ENCODE results near the gene PLPPR1. TPM values are rescaled to one million over a fixed set of nuclear protein-coding genes. Genes with fewer than 3 reads are reported as not detected.

PLPPR1 gene
- total and polyA plus RNA-seq, 2 experiments from 2014 or later, result 1.3 to 3.7 TPM

DNA sequence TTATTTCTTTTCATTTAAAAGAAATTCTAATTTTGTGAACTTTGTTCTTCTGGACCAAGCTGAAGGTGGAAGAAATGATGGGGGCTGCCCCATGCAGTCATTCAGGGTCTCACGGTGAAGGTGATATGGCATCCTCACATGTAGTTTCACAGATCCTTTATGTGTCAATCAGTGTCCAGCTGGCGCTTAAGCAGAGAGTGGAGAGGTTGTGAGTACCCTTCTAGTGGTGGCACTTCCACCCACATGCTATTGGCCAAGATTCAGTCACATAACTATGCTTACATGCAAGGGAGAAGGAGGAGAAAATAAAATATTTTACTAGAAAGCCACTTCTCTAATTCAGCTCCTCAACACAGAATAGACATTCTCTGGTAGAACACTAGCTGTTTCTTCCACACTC is 34.7 kb downstream of the PLPPR1 start (continued):
- TF ChIP-seq, protein P1, sequence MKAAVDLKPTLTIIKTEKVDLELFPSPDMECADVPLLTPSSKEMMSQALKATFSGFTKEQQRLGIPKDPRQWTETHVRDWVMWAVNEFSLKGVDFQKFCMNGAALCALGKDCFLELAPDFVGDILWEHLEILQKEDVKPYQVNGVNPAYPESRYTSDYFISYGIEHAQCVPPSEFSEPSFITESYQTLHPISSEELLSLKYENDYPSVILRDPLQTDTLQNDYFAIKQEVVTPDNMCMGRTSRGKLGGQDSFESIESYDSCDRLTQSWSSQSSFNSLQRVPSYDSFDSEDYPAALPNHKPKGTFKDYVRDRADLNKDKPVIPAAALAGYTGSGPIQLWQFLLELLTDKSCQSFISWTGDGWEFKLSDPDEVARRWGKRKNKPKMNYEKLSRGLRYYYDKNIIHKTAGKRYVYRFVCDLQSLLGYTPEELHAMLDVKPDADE (IDR thresholded peaks at IDR 0.05), result no peak
- TF ChIP-seq EZH2 (IDR thresholded peaks at IDR 0.05; ENCODE audit: low read depth, unreplicated experiment) (no peak), JUNB (IDR thresholded peaks at IDR 0.05; ENCODE audit: unreplicated experiment) (no peak)
- TF ChIP-seq, protein P2, sequence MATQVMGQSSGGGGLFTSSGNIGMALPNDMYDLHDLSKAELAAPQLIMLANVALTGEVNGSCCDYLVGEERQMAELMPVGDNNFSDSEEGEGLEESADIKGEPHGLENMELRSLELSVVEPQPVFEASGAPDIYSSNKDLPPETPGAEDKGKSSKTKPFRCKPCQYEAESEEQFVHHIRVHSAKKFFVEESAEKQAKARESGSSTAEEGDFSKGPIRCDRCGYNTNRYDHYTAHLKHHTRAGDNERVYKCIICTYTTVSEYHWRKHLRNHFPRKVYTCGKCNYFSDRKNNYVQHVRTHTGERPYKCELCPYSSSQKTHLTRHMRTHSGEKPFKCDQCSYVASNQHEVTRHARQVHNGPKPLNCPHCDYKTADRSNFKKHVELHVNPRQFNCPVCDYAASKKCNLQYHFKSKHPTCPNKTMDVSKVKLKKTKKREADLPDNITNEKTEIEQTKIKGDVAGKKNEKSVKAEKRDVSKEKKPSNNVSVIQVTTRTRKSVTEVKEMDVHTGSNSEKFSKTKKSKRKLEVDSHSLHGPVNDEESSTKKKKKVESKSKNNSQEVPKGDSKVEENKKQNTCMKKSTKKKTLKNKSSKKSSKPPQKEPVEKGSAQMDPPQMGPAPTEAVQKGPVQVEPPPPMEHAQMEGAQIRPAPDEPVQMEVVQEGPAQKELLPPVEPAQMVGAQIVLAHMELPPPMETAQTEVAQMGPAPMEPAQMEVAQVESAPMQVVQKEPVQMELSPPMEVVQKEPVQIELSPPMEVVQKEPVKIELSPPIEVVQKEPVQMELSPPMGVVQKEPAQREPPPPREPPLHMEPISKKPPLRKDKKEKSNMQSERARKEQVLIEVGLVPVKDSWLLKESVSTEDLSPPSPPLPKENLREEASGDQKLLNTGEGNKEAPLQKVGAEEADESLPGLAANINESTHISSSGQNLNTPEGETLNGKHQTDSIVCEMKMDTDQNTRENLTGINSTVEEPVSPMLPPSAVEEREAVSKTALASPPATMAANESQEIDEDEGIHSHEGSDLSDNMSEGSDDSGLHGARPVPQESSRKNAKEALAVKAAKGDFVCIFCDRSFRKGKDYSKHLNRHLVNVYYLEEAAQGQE (IDR thresholded peaks at IDR 0.05; ENCODE audit: unreplicated experiment), result no peak

DNA sequence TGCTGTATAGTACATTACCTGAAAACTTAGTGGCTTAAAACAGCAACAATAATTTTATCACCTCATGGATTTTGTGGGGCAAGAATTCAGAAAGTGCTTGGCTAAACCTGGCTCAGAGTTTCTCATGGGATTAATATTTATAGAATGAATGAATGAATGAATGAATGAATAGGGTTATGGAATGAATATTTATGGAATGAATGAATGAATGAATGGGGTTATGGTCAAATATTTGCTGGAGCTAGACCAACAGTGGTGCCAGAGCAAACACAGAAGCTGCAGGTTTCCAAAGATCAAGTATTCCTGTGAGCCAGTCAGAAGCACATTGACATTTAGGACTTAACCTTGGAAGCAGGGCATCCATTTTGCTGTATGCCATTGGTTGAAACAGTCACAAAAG is 35.7 kb downstream of the PLPPR1 start:
- Histone ChIP-seq H3F3A (replicated peaks; ENCODE audit: low read depth) (no peaks in the 10 kb centered on the region), H4K20me1 (replicated peaks; ENCODE audit: insufficient read depth) (no peaks in the 10 kb centered on the region), H2AFZ (no peak overlapping the region), H3K9me2 (ENCODE audit: insufficient read depth) (no peaks in the 10 kb centered on the region), H3K36me3 (ENCODE audit: insufficient read depth) (no peaks in the 10 kb centered on the region), H3K4me1 (ENCODE audit: insufficient read depth) (no peaks in the 10 kb centered on the region; the same call in 1 of the 2 replicates), H3K27ac (ENCODE audit: low read depth) (no peak overlapping the region), H3K79me2 (replicated peaks; ENCODE audit: insufficient read depth) (no peaks in the 10 kb centered on the region), H3K27me3 (ENCODE audit: insufficient read depth) (no peaks in the 10 kb centered on the region), H3K4me3 (no peak overlapping the region), H3K4me2 (no peak overlapping the region)
- Mint-ChIP-seq H3K27ac (no peak overlapping the region), H3K4me1 (peaks cover 8% of the 10 kb centered on the region), H3K27me3 (ENCODE audit: insufficient read depth, low read depth, poor library complexity) (no peaks in the 10 kb centered on the region), H3K4me3 (no peak overlapping the region), H3K36me3 (ENCODE audit: low read depth) (no peaks in the 10 kb centered on the region), H3K9me3 (no peaks in the 10 kb centered on the region)
- ATAC-seq, result no peak
- no peak for DNase-seq (ENCODE audit: low spot score)
- TF ChIP-seq ZNF114 (CRISPR knock-in tag; IDR thresholded peaks at IDR 0.05) (no peak), POLR2AphosphoS5 (IDR thresholded peaks at IDR 0.05; ENCODE audit: low read depth) (no peak), EZH2 (IDR thresholded peaks at IDR 0.05; ENCODE audit: low read depth, unreplicated experiment) (no peak), JUNB (IDR thresholded peaks at IDR 0.05; ENCODE audit: unreplicated experiment) (no peak), CREB1 (CRISPR knock-in tag; IDR thresholded peaks at IDR 0.05; ENCODE audit: low read depth) (no peak), ZNF331 (CRISPR knock-in tag; IDR thresholded peaks at IDR 0.05; ENCODE audit: low read depth) (no peak), EZH2phosphoT487 (IDR thresholded peaks at IDR 0.05; ENCODE audit: unreplicated experiment) (no peak), STAT1 (IDR thresholded peaks at IDR 0.05; ENCODE audit: unreplicated experiment) (no peak)
- TF ChIP-seq, protein P2 (IDR thresholded peaks at IDR 0.05; ENCODE audit: unreplicated experiment), result no peak
- TF ChIP-seq, protein P3, sequence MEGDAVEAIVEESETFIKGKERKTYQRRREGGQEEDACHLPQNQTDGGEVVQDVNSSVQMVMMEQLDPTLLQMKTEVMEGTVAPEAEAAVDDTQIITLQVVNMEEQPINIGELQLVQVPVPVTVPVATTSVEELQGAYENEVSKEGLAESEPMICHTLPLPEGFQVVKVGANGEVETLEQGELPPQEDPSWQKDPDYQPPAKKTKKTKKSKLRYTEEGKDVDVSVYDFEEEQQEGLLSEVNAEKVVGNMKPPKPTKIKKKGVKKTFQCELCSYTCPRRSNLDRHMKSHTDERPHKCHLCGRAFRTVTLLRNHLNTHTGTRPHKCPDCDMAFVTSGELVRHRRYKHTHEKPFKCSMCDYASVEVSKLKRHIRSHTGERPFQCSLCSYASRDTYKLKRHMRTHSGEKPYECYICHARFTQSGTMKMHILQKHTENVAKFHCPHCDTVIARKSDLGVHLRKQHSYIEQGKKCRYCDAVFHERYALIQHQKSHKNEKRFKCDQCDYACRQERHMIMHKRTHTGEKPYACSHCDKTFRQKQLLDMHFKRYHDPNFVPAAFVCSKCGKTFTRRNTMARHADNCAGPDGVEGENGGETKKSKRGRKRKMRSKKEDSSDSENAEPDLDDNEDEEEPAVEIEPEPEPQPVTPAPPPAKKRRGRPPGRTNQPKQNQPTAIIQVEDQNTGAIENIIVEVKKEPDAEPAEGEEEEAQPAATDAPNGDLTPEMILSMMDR (conservative IDR thresholded peaks at IDR 0.05; ENCODE audit: low read depth in 2 of 2), result no peak

Data from GM23338 (cell line).